Naive thymus-derived CD4-positive, alpha-beta T cell (primary cell): Measurements from ENCODE around the gene S100A8. TPM values are rescaled to one million over a fixed set of nuclear protein-coding genes. Genes with fewer than 3 reads are reported as not detected.

Experiments
- ATAC-seq: fragments of 150-1000 bp; cut with Tn5 transposase; 2 replicates; pipeline ENCODE4 v1.10.0; 2021; ENCODE audit warnings: mild to moderate bottlenecking, moderate library complexity
- CTCF ChIA-PET: fragments of 350-600 bp; sonication (Branson Sonifier 250); formaldehyde crosslinking; loops from one replicate; lab custom pipeline; 2021; ENCODE audit warnings: antibody characterized with exemption; lab: Charles Lee
- POLR2A ChIA-PET: fragments of 350-600 bp; sonication (Branson Sonifier 250); formaldehyde crosslinking; loops from one replicate; lab custom pipeline; 2021; ENCODE audit warnings: antibody characterized with exemption, inconsistent platforms; lab: Charles Lee
- DNase-seq, 9 donors: peaks; one replicate each; pipeline versions ENCODE4 v3.0.0 to v3.0.0-alpha.2; 2020 to 2022; ENCODE audit warnings: mixed read lengths in 1 of 9
- H3K27ac ChIP-seq: one replicate; pipeline ENCODE4 v1.7.0; 2013; ENCODE audit warnings: mild to moderate bottlenecking, low read depth, low read length, moderate library complexity
- H3K27me3 ChIP-seq, 2 donors: one replicate each; pipeline ENCODE4 v1.7.0; 2013; ENCODE audit warnings: low read length in 2 of 2, mild to moderate bottlenecking in 2 of 2, moderate library complexity in 2 of 2; ENCODE audit not compliant: control insufficient read depth in 2 of 2, insufficient read depth in 2 of 2
- H3K36me3 ChIP-seq, 3 experiments: 1 replicate in 2 of 3; 2 replicates in 1 of 3; pipeline ENCODE4 v1.7.0; 2013; ENCODE audit warnings: low read length in 3 of 3, mild to moderate bottlenecking in 3 of 3, moderate library complexity in 1 of 3; ENCODE audit not compliant: insufficient read depth in 3 of 3, control insufficient read depth in 2 of 3
- H3K4me1 ChIP-seq, 2 donors: one replicate each; pipeline ENCODE4 v1.7.0; 2013; ENCODE audit warnings: low read length in 2 of 2, mild to moderate bottlenecking in 2 of 2, moderate library complexity in 1 of 2; ENCODE audit not compliant: control insufficient read depth in 2 of 2, insufficient read depth in 2 of 2
- H3K4me3 ChIP-seq: 2 replicates; pipeline ENCODE4 v1.7.0; 2013; ENCODE audit warnings: mild to moderate bottlenecking, low read length
- H3K9me3 ChIP-seq, 3 experiments: 1 replicate in 2 of 3; 2 replicates in 1 of 3; pipeline ENCODE4 v1.7.0; 2013; ENCODE audit warnings: low read length in 3 of 3; ENCODE audit not compliant: control insufficient read depth in 2 of 3
- H3K27ac Mint-ChIP-seq, 9 donors: one replicate each; pipeline ENCODE4 v1.8.0; 2020 to 2022; ENCODE audit warnings: mixed read lengths in 9 of 9, mild to moderate bottlenecking in 8 of 9, moderate library complexity in 5 of 9, inconsistent platforms in 2 of 9
- H3K27me3 Mint-ChIP-seq, 5 donors: one replicate each; pipeline ENCODE4 v1.8.0; 2021 to 2022; ENCODE audit warnings: mixed read lengths in 5 of 5, mild to moderate bottlenecking in 1 of 5
- H3K36me3 Mint-ChIP-seq, 5 donors: one replicate each; pipeline ENCODE4 v1.8.0; 2020 to 2022; ENCODE audit warnings: mixed read lengths in 5 of 5, mild to moderate bottlenecking in 3 of 5, inconsistent platforms in 1 of 5
- H3K4me1 Mint-ChIP-seq, 7 donors: one replicate each; pipeline ENCODE4 v1.8.0; 2020 to 2022; ENCODE audit warnings: mixed read lengths in 7 of 7, mild to moderate bottlenecking in 3 of 7, inconsistent platforms in 1 of 7
- H3K4me3 Mint-ChIP-seq, 10 donors: one replicate each; pipeline ENCODE4 v1.8.0; 2020 to 2022; ENCODE audit warnings: mild to moderate bottlenecking in 10 of 10, mixed read lengths in 10 of 10, moderate library complexity in 6 of 10, inconsistent platforms in 2 of 10
- H3K9me3 Mint-ChIP-seq, 11 donors: one replicate each; pipeline ENCODE4 v1.8.0; 2020 to 2022; ENCODE audit warnings: mixed read lengths in 11 of 11, mild to moderate bottlenecking in 4 of 11, inconsistent platforms in 1 of 11, moderate library complexity in 1 of 11
- intact Hi-C, 2 donors: fragments of 100-400 bp; cut with micrococcal nuclease; formaldehyde crosslinking; loops; one replicate each; pipeline ENCODE4 v1.15.1; 2023
- polyA plus RNA-seq, 2 donors: library from polyadenylated mRNA; unstranded; fragments of 300-500 nt; fragmentation: Illumina TruSeq; gene quantifications; one replicate each; pipeline ENCODE4 v1.2.3, GENCODE V29; 2021
- total RNA-seq, 6 experiments: library from RNA in 5 of 6; stranded (reverse) in 5 of 6; gene quantifications; 1 replicate in 5 of 6; 2 replicates in 1 of 6; pipeline ENCODE4 v1.2.3 and lab custom pipeline; 2021 to 2026

S100A8 gene
- total and polyA plus RNA-seq, 7 experiments from 2014 or later = 1.3 to 1,624 (median 6.7) TPM; not detected in 1

DNA sequence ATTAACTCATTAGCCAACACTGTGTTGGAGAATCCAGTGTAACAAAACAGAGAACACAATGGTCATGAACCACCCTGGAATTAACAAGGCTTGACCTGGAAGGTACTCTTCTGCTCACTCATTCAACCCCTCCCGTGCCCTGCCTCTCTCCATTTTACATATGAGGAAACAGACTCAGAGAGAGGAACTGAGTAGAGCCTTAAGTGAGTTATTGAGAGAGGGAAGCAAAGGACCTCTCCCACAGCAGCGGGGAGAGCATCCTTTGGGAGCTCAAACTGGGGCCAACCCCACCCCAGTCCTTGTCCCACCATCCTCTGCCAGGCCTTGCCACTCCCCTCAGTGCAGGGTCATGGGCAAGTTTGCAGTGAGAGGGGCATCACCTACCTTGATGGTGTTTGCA lies 16.8 kb downstream of the S100A8 start:
- intact Hi-C loops = no loop called here
- CTCF ChIA-PET = no interaction called here
- H3K4me3 Mint-ChIP-seq = no peak overlapping the region
- H3K27me3 Mint-ChIP-seq = peaks cover 8 to 34% (median 21%) of the 10 kb centered on the region in 5 donors
- POLR2A ChIA-PET = no interaction called here
- Histone ChIP-seq H3K36me3 (no peaks in the 10 kb centered on the region), H3K4me3 (no peak overlapping the region), H3K9me3 (no peaks in the 10 kb centered on the region), H3K4me1 (no peaks in the 10 kb centered on the region), H3K27ac (no peak overlapping the region), H3K27me3 (no peaks in the 10 kb centered on the region)
- DNase-seq = no peak
- peaks cover 0 to 6% (median 0%) of the 10 kb centered on the region in 11 donors for H3K9me3 Mint-ChIP-seq
- ATAC-seq = peak; percentile 66
- peaks cover 0 to 4% (median 0%) of the 10 kb centered on the region in 5 donors for H3K36me3 Mint-ChIP-seq
- H3K4me1 Mint-ChIP-seq = no peaks in the 10 kb centered on the region
- H3K27ac Mint-ChIP-seq = no peak overlapping the region

DNA sequence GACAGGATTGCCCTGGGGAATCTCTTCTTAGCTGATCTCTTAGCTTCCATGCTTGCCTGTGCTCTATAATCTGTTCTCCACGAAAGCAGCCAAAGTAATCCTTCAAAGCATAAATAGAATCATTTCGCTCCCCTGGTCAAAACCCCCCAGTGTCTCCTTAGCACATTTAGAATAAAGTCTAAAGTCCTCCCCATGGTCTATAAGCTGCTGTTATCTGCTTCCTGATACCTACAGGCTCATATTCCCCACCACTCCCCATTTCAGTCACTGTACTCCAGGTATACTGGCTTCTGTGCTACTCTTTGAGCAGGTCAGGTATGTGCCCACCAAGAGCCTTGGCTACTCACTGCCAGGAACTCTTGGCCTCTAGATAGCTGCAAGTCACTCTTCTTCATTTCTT lies 18.3 kb downstream of the S100A8 start:
- DNase-seq (no peak), ATAC-seq (no peak)
- peaks cover 4 to 24% (median 15%) of the 10 kb centered on the region in 5 donors for H3K27me3 Mint-ChIP-seq
- no peak overlapping the region for H3K27ac Mint-ChIP-seq
- H3K4me3 ChIP-seq = no peak overlapping the region
- no peaks in the 10 kb centered on the region for H3K27me3 ChIP-seq
- ChIA-PET CTCF (no interaction called here), POLR2A (no interaction called here)
- H3K4me1 Mint-ChIP-seq = peaks cover 0 to 6% (median 0%) of the 10 kb centered on the region in 7 donors
- H3K36me3 Mint-ChIP-seq = peaks cover 0 to 4% (median 0%) of the 10 kb centered on the region in 5 donors
- no peaks in the 10 kb centered on the region for H3K9me3 ChIP-seq
- peaks cover 0 to 6% (median 0%) of the 10 kb centered on the region in 11 donors for H3K9me3 Mint-ChIP-seq
- intact Hi-C loops = no loop called here
- H3K4me3 Mint-ChIP-seq = no peak overlapping the region
- H3K36me3 ChIP-seq = no peaks in the 10 kb centered on the region
- H3K27ac ChIP-seq = no peak overlapping the region
- no peaks in the 10 kb centered on the region for H3K4me1 ChIP-seq

DNA sequence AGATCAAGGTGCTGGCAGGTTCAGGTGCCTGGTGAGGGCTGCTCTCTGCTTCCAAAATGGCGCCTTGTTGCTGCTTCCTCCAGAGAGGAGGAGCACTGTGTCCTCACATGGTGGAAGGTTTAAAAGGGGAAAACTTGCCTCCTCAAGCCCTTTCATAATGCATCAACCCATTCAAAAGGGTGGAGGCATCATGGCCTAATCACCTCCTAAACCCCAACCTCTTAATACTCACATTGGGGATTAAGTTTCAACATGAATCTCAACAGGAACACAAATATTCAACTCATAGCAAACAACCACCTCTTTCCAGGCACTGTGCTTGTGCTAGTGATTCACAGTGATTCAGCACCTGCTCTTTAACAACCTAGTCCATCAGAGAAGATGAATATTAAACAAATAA lies 19.6 kb downstream of the S100A8 start:
- DNase-seq = no peak
- no peak overlapping the region for H3K27ac Mint-ChIP-seq

DNA sequence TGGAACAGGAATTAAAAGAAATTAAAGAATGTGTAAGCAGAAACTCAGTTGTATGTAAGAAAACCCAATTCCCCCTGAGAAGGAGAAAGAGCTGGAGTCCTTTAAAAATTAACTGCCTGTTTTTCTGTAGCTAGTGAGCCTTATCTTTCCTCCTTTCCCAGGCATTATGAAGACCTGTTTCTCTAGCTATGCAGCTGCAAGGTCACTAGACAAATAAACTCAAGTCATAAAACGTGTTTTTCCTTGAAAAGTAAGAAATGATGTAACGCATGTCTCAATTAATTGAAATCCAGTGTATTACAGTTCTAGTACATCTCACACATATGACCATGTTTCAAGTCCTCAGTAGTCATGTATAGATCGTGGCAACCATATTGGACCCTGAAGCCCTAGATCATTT lies 20.7 kb downstream of the S100A8 start:
- CTCF ChIA-PET = no interaction called here
- Histone ChIP-seq H3K9me3 (no peaks in the 10 kb centered on the region), H3K36me3 (no peaks in the 10 kb centered on the region), H3K27me3 (no peaks in the 10 kb centered on the region), H3K27ac (no peak overlapping the region), H3K4me1 (no peaks in the 10 kb centered on the region), H3K4me3 (no peak overlapping the region)
- peaks cover 0 to 10% (median 4%) of the 10 kb centered on the region in 5 donors for H3K27me3 Mint-ChIP-seq
- ATAC-seq (no peak), DNase-seq (no peak)
- peaks cover 0 to 6% (median 0%) of the 10 kb centered on the region in 11 donors for H3K9me3 Mint-ChIP-seq
- H3K27ac Mint-ChIP-seq = no peak overlapping the region
- peaks cover 0 to 7% (median 0%) of the 10 kb centered on the region in 7 donors for H3K4me1 Mint-ChIP-seq
- H3K4me3 Mint-ChIP-seq = no peak overlapping the region
- intact Hi-C loops = no loop called here
- no peaks in the 10 kb centered on the region for H3K36me3 Mint-ChIP-seq
- POLR2A ChIA-PET = no interaction called here

More for the DNA sequence above, 19.6 kb downstream of the S100A8 start:
- H3K9me3 ChIP-seq = no peaks in the 10 kb centered on the region
- CTCF ChIA-PET = no interaction called here
- H3K27me3 Mint-ChIP-seq = peaks cover 0 to 17% (median 8%) of the 10 kb centered on the region in 5 donors
- H3K4me3 ChIP-seq = no peak overlapping the region
- peaks cover 0 to 6% (median 0%) of the 10 kb centered on the region in 11 donors for H3K9me3 Mint-ChIP-seq
- H3K36me3 Mint-ChIP-seq = no peaks in the 10 kb centered on the region
- POLR2A ChIA-PET = no interaction called here
- H3K27ac ChIP-seq = no peak overlapping the region
- H3K27me3 ChIP-seq = no peaks in the 10 kb centered on the region
- H3K4me3 Mint-ChIP-seq = no peak overlapping the region
- ATAC-seq = no peak
- peaks cover 0 to 7% (median 0%) of the 10 kb centered on the region in 7 donors for H3K4me1 Mint-ChIP-seq
- intact Hi-C loops = no loop called here
- H3K4me1 ChIP-seq = no peaks in the 10 kb centered on the region
- no peaks in the 10 kb centered on the region for H3K36me3 ChIP-seq

DNA sequence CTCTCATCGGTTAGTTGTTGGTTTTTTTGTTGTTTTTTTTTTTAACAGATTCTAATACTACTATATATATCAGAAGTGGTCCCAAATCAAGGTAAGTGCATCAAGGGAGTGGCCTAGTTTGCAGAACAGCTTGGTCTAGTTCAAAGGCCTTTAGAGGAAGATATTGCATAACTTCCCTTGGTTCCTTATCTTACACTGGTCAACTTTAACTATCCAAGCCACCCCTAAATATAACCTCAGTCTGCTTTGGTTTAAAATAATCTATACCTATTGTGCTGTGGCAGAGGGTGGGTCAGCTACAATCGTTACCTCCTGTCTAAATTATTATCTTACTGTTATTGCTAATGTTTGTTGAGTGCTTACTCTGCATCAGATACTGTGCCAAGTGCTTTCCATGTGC lies 22.4 kb downstream of the S100A8 start:
- no peaks in the 10 kb centered on the region for H3K36me3 Mint-ChIP-seq
- no peaks in the 10 kb centered on the region for H3K4me1 ChIP-seq
- intact Hi-C loops = no loop called here
- H3K27me3 ChIP-seq = no peaks in the 10 kb centered on the region
- ATAC-seq (peak; percentile 58), DNase-seq (no peak)
- H3K4me3 Mint-ChIP-seq = no peak overlapping the region
- no peak overlapping the region for H3K4me3 ChIP-seq
- peaks cover 0 to 6% (median 0%) of the 10 kb centered on the region in 11 donors for H3K9me3 Mint-ChIP-seq
- peaks cover 0 to 9% (median 2%) of the 10 kb centered on the region in 5 donors for H3K27me3 Mint-ChIP-seq
- CTCF ChIA-PET = no interaction called here
- H3K27ac Mint-ChIP-seq = no peak overlapping the region
- POLR2A ChIA-PET = no interaction called here
- no peaks in the 10 kb centered on the region for H3K36me3 ChIP-seq
- no peak overlapping the region for H3K27ac ChIP-seq
- peaks cover 0 to 7% (median 0%) of the 10 kb centered on the region in 7 donors for H3K4me1 Mint-ChIP-seq
- H3K9me3 ChIP-seq = no peaks in the 10 kb centered on the region

DNA sequence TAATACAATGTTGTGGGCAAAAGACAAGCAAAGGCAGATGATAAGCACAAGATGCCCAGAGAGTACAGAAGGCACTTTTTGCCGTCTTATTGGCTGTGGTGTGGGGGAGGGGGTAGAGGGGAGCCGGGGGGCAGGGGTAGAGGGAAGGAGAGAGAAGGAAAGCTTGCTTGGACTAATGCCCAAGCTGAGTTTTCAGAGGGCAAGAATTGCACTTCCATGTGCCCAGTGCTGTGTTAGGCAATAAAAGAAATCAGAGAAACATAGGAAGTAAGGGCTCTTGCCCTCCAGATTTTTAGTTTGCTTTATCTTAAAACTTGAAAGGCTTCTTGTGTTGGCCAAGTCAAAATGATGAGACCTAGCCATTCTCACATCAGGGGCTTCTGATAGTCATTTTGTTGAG lies 23.8 kb downstream of the S100A8 start:
- CTCF ChIA-PET = no interaction called here
- H3K27ac Mint-ChIP-seq = no peak overlapping the region
- peaks cover 0 to 11% (median 0%) of the 10 kb centered on the region in 7 donors for H3K4me1 Mint-ChIP-seq
- POLR2A ChIA-PET = no interaction called here
- Histone ChIP-seq H3K4me3 (no peak overlapping the region), H3K9me3 (no peaks in the 10 kb centered on the region), H3K27me3 (no peaks in the 10 kb centered on the region), H3K27ac (no peak overlapping the region), H3K36me3 (no peaks in the 10 kb centered on the region), H3K4me1 (no peaks in the 10 kb centered on the region)
- DNase-seq = no peak
- H3K4me3 Mint-ChIP-seq = no peak overlapping the region
- no peak for ATAC-seq
- H3K36me3 Mint-ChIP-seq = no peaks in the 10 kb centered on the region
- H3K9me3 Mint-ChIP-seq = peaks cover 0 to 6% (median 0%) of the 10 kb centered on the region in 11 donors
- peaks cover 0 to 12% (median 5%) of the 10 kb centered on the region in 5 donors for H3K27me3 Mint-ChIP-seq
- intact Hi-C loops = no loop called here

DNA sequence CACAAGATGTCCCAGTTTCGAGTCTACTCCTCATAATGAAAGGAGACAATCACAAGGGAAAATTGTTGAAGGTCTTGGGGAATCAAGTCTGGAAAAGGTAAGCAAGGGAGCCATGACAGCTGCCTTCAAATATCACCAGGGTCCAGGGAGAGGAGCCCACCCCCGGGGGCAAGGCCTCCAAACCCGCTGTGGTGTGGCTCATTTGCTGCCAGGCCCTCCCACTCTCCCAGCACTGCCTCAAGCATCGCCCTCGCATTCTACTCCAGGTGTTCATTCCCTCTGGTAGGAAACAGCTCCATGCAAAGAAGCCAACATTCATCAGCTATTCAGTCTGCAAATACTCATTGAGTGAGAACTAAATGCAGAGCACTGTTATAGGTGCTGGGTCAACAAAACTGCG lies 24.6 kb downstream of the S100A8 start:
- H3K4me3 ChIP-seq = no peak overlapping the region
- intact Hi-C loops = no loop called here
- ChIA-PET POLR2A (no interaction called here), CTCF (no interaction called here)
- peaks cover 0 to 11% (median 0%) of the 10 kb centered on the region in 7 donors for H3K4me1 Mint-ChIP-seq
- DNase-seq (no peak), ATAC-seq (no peak)
- H3K27me3 Mint-ChIP-seq = peaks cover 0 to 12% (median 5%) of the 10 kb centered on the region in 5 donors
- no peaks in the 10 kb centered on the region for H3K4me1 ChIP-seq
- no peak overlapping the region for H3K27ac ChIP-seq
- H3K36me3 ChIP-seq = no peaks in the 10 kb centered on the region
- H3K9me3 Mint-ChIP-seq = peaks cover 0 to 2% (median 0%) of the 10 kb centered on the region in 11 donors
- H3K9me3 ChIP-seq = no peaks in the 10 kb centered on the region
- peaks cover 0 to 2% (median 0%) of the 10 kb centered on the region in 5 donors for H3K36me3 Mint-ChIP-seq
- H3K27me3 ChIP-seq = no peaks in the 10 kb centered on the region
- H3K27ac Mint-ChIP-seq = no peak overlapping the region
- H3K4me3 Mint-ChIP-seq = no peak overlapping the region
